K562 (cell line): Measurements from ENCODE around the gene JAKMIP2. TPM values are rescaled to one million over a fixed set of nuclear protein-coding genes. Genes with fewer than 3 reads are reported as not detected.

ENCODE experiments used
- ATAC-seq: fragments of 200-7000 bp; cut with Tn5 transposase; 3 replicates; pipeline ENCODE4 v1.9.1; 2020; ENCODE audit warnings: moderate library complexity
- BruUV-seq: library from RNA; stranded (reverse); fragments of 400-500 nt; replicated peaks from 2 replicates; lab custom pipeline; 2021; lab: Mats Ljungman, UMichigan
- CTCF ChIA-PET: fragments of 300-600 bp; formaldehyde crosslinking; extraction: SDS; loops from one replicate; lab custom pipeline; 2021; ENCODE audit warnings: low intra/inter-chr PET ratio; lab: Yijun Ruan, JAX
- POLR2A ChIA-PET: fragments of 300-600, 350-650 bp; sonication (Branson Sonifier 250); formaldehyde crosslinking; extraction: SDS; loops from one replicate; lab custom pipeline; 2021; ENCODE audit warnings: antibody characterized with exemption, inconsistent platforms; lab: Yijun Ruan, JAX
- DNase-seq, 4 experiments: peaks; one replicate each; pipeline versions ENCODE4 v3.0.0 to v3.0.0-alpha.2; 2011 to 2018; ENCODE audit warnings: low spot score in 3 of 4, mixed read lengths in 3 of 4; ENCODE audit errors: extremely low read depth in 1 of 4
- FAIRE-seq: peaks from 2 replicates; lab custom pipeline; 2011; peaks lifted over from hg19 to GRCh38; lab: Jason Lieb, UNC
- H2AFZ ChIP-seq: 2 replicates; pipeline ENCODE4 v1.6.0; 2011; ENCODE audit warnings: low read depth, low read length, control low read depth, inconsistent platforms
- H3K27ac ChIP-seq: fragments of 200-600 bp; 3 replicates; pipeline ENCODE4 v1.8.0; 2011; ENCODE audit warnings: low read depth, mild to moderate bottlenecking, control low read depth, inconsistent platforms, low read length, moderate library complexity, mixed read lengths; ENCODE audit errors: extremely low read depth
- H3K27me3 ChIP-seq, 2 experiments: fragments of 300-600 bp in 1 of 2; 2 replicates in 1 of 2; 3 replicates in 1 of 2; pipeline versions ENCODE4 v1.6.0 to v1.8.0; 2011; ENCODE audit warnings: inconsistent platforms in 2 of 2, low read length in 2 of 2, mild to moderate bottlenecking in 1 of 2, mixed read lengths in 1 of 2, moderate library complexity in 1 of 2; ENCODE audit not compliant: control insufficient read depth in 2 of 2, insufficient read depth in 2 of 2
- H3K36me3 ChIP-seq: fragments of 300-600 bp; 3 replicates; pipeline ENCODE4 v1.8.0; 2011; ENCODE audit warnings: mild to moderate bottlenecking, low read length, inconsistent platforms; ENCODE audit not compliant: control insufficient read depth, insufficient read depth
- H3K4me1 ChIP-seq, 2 experiments: fragments of 200-600 bp in 1 of 2; replicated peaks in 1 of 2; 2 replicates in 1 of 2; 3 replicates in 1 of 2; pipeline versions ENCODE4 v1.5.1 to v1.8.0; 2011; ENCODE audit warnings: inconsistent platforms in 2 of 2, low read length in 2 of 2, mild to moderate bottlenecking in 1 of 2, mixed read lengths in 1 of 2, moderate library complexity in 1 of 2; ENCODE audit not compliant: control insufficient read depth in 2 of 2, insufficient read depth in 2 of 2
- H3K4me2 ChIP-seq: 2 replicates; pipeline ENCODE4 v1.6.1; 2011; ENCODE audit warnings: low read length, control low read depth, inconsistent platforms, mixed read lengths; ENCODE audit not compliant: insufficient read depth
- H3K4me3 ChIP-seq: fragments of 200-600 bp; sonication (generic), shearing (Covaris generic); 2 replicates; pipeline ENCODE4 v1.5.1; 2016; ENCODE audit warnings: control low read depth, inconsistent platforms
- H3K79me2 ChIP-seq: fragments of 200-600 bp; 3 replicates; pipeline ENCODE4 v1.8.0; 2011; ENCODE audit warnings: low read length, inconsistent platforms; ENCODE audit not compliant: control insufficient read depth, insufficient read depth
- H3K9ac ChIP-seq, 2 experiments: 2 replicates each; pipeline versions ENCODE4 v1.6.0 to v1.6.1; 2011; ENCODE audit warnings: low read depth in 2 of 2, low read length in 2 of 2, control low read depth in 1 of 2, inconsistent platforms in 1 of 2, mild to moderate bottlenecking in 1 of 2, mixed read lengths in 1 of 2; ENCODE audit not compliant: insufficient read depth in 1 of 2
- H3K9me1 ChIP-seq: one replicate; pipeline ENCODE4 v1.6.0; 2011; ENCODE audit warnings: inconsistent platforms, mild to moderate bottlenecking, low read length, moderate library complexity; ENCODE audit not compliant: control insufficient read depth, insufficient read depth
- H3K9me3 ChIP-seq: replicated peaks from 2 replicates; pipeline ENCODE4 v1.5.1; 2011; ENCODE audit warnings: low read depth, low read length, inconsistent platforms; ENCODE audit not compliant: control insufficient read depth, insufficient read depth
- H4K20me1 ChIP-seq: replicated peaks from 2 replicates; pipeline ENCODE4 v1.6.1; 2011; ENCODE audit warnings: low read length, inconsistent platforms, mixed read lengths; ENCODE audit not compliant: control insufficient read depth, insufficient read depth
- CBFB ChIP-seq: sonication (generic); formaldehyde crosslinking; IDR thresholded peaks from 2 replicates; pipeline ENCODE4 v1.4.0; 2020; ENCODE audit warnings: mild to moderate bottlenecking, missing genetic modification reagents
- CCAR2 ChIP-seq: fragments of 200-400 bp; formaldehyde crosslinking; IDR thresholded peaks from 2 replicates; pipeline ENCODE4 v1.6.1; 2017; ENCODE audit warnings: mild to moderate bottlenecking, low read depth, low read length
- E4F1 ChIP-seq: fragments of 250-450 bp; sonication (Bioruptor Pico); IDR thresholded peaks from 2 replicates; pipeline ENCODE4 v1.5.0; 2021; ENCODE audit warnings: mild to moderate bottlenecking, borderline replicate concordance
- EP300 ChIP-seq: IDR thresholded peaks from 2 replicates; pipeline ENCODE4 v1.6.1; 2012; ENCODE audit warnings: low read length, improper control_type of control experiment
- HMG20A ChIP-seq: fragments of 450-650 bp; formaldehyde crosslinking; conservative IDR thresholded peaks from 2 replicates; pipeline ENCODE4 v1.4.0; 2020; ENCODE audit warnings: mild to moderate bottlenecking, mixed read lengths
- IFI16 ChIP-seq: fragments of 250-450 bp; sonication (Bioruptor Pico); IDR thresholded peaks from 2 replicates; pipeline ENCODE4 v2.1.2; 2022; ENCODE audit warnings: mild to moderate bottlenecking, inconsistent platforms
- IRF2 ChIP-seq: sonication (generic); formaldehyde crosslinking; IDR thresholded peaks from 2 replicates; pipeline ENCODE4 v1.8.1; 2022; ENCODE audit warnings: mild to moderate bottlenecking, missing genetic modification reagents
- NCOA6 ChIP-seq: fragments of 450-650 bp; IDR thresholded peaks from 2 replicates; pipeline ENCODE4 v1.6.1; 2017; ENCODE audit warnings: mild to moderate bottlenecking
- POLR2B ChIP-seq: fragments of 450-650 bp; IDR thresholded peaks from 2 replicates; pipeline ENCODE4 v1.6.1; 2018; ENCODE audit warnings: low read depth; ENCODE audit not compliant: partially characterized antibody
- YY1 ChIP-seq, 3 experiments: IDR thresholded peaks; 2 replicates each; pipeline ENCODE4 v1.6.1; 2011; ENCODE audit warnings: low read length in 2 of 3, mild to moderate bottlenecking in 2 of 3, moderate library complexity in 2 of 3, borderline replicate concordance in 1 of 3, control low read depth in 1 of 3, low read depth in 1 of 3; ENCODE audit not compliant: insufficient read depth in 3 of 3, insufficient replicate concordance in 2 of 3, control insufficient read depth in 1 of 3, insufficient read length in 1 of 3; ENCODE audit errors: extremely low read depth in 1 of 3
- ZNF253 ChIP-seq: fragments of 250-450 bp; sonication (Bioruptor Pico); conservative IDR thresholded peaks from 2 replicates; pipeline ENCODE4 v1.6.1; 2021; ENCODE audit warnings: mild to moderate bottlenecking
- ZNF384 ChIP-seq: IDR thresholded peaks from 2 replicates; pipeline ENCODE4 v1.6.1; 2012; ENCODE audit warnings: low read depth, low read length, improper control_type of control experiment
- ZZZ3 ChIP-seq: fragments of 450-650 bp; IDR thresholded peaks from 2 replicates; pipeline ENCODE4 v1.6.1; 2016; ENCODE audit warnings: antibody characterized with exemption, mild to moderate bottlenecking, moderate library complexity
- WGBS: fragments of 100-300 bp; shearing (Covaris generic); methylation state at CpG from one replicate; pipeline ENCODE4 v1.1.6; 2016; ENCODE audit warnings: low coverage, mixed read lengths; ENCODE audit not compliant: insufficient coverage; ENCODE audit errors: missing lambda C conversion rate; 5-methylcytosine and 5-hydroxymethylcytosine counted together
- in situ Hi-C: fragments of 300-500 bp; cut with MboI; formaldehyde crosslinking; loops from 4 replicates; pipeline ENCODE4 v1.15.0; 2018; ENCODE audit warnings: inconsistent platforms, mixed read lengths
- intact Hi-C: fragments of 100-400 bp; cut with micrococcal nuclease; formaldehyde crosslinking; loops from 2 replicates; pipeline ENCODE4 v1.14.2; 2022
- polyA plus RNA-seq, 8 experiments: library from polyadenylated mRNA; depleted of rRNA in 4 of 8; stranded (reverse) in 5 of 8; unstranded in 3 of 8; fragments of >200 nt; fragmentation: Nextera tagmentation in 2 of 8; fragmentation: Illumina TruSeq in 1 of 8; extraction: Ambion mirVana in 2 of 8; extraction: Trizol in 1 of 8; gene quantifications; 2 replicates each; pipeline versions ENCODE4 v1.2.1 to v1.2.3, GENCODE V29; 2011 to 2014; ENCODE audit warnings: inconsistent platforms in 1 of 8, missing spikeins in 1 of 8
- total RNA-seq, 7 experiments: library from RNA; depleted of rRNA in 6 of 7; stranded (reverse); fragments of >200 nt in 6 of 7; fragmentation: Illumina TruSeq in 2 of 7; extraction: Trizol in 2 of 7; gene quantifications; 2 replicates each; pipeline versions ENCODE4 v1.2.1 to v1.2.3, GENCODE V29; 2011 to 2021; ENCODE audit warnings: low replicate concordance in 1 of 7
- TF ChIP-seq, protein P1 (sequence below): fragments of 250-450 bp; sonication (Bioruptor Pico); IDR thresholded peaks from 2 replicates; pipeline ENCODE4 v1.5.0; 2021
- TF ChIP-seq, protein P2 (sequence below), 2 experiments: IDR thresholded peaks; 2 replicates each; pipeline ENCODE4 v1.6.1; 2011; ENCODE audit warnings: borderline replicate concordance in 1 of 2, control low read depth in 1 of 2, low read depth in 1 of 2, low read length in 1 of 2, mild to moderate bottlenecking in 1 of 2, mixed read lengths in 1 of 2, moderate library complexity in 1 of 2; ENCODE audit not compliant: insufficient read depth in 1 of 2, insufficient read length in 1 of 2, poor library complexity in 1 of 2, severe bottlenecking in 1 of 2; ENCODE audit errors: extremely low read depth in 1 of 2

Gene JAKMIP2
- total and polyA plus RNA-seq, 9 of the 15 experiments (the other 6 are each of a cell fraction or from before 2014, with no cell fraction given) = not detected

DNA sequence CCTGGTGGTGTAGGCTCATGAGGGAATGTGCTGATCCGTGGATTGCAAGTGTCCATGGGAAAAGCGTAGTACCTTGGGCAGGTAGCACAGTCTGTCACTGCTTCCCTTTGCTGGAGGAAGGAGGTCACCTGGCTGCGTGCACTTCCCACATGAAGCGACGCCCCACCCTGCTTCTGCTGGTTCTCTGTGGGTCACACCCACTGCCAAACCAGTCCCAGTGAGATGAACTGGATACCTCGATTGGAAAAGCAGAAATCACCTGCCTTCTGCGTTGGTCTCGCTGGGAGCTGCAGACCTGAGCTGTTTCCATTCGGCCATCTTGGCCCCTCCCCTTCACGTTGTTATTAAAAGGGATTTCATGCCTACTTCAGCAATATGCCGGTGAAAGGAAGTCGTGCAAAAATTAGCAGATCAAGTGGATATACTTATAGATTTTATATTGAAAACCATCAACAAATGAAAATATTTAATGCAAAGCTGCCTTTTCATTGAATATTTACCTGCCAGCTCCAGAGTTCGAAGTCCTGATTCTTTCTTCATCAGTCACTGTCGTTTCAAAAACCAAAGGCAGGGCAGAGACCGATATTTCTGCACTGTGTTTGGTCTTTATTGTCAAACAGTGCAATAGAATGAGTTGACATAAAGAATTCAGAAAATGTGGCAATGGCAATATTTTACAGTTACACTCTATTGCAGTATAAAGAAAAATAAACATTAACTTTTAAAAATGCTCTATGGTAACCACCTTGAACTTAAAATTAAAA, 123.2 kb downstream of the JAKMIP2 start (continued):
- TF ChIP-seq IFI16 (CRISPR knock-in tag) (no peak), POLR2B (no peak), E4F1 (CRISPR knock-in tag) (no peak)

- POLR2A ChIA-PET = no interaction called here
- no peak for FAIRE-seq
- TF ChIP-seq CBFB (CRISPR knock-in tag) (no peak), EP300 (no peak), IRF2 (CRISPR knock-in tag) (no peak), NCOA6 (no peak), ZNF253 (no peak), ZNF384 (no peak), HMG20A (CRISPR knock-in tag) (no peak), YY1 (IDR thresholded peaks at IDR 0.05; ENCODE audit: borderline replicate concordance in 1 of 3, control insufficient read depth in 1 of 3, extremely low read depth in 1 of 3, insufficient read depth in 3 of 3, insufficient read length in 1 of 3, insufficient replicate concordance in 2 of 3, low read depth in 1 of 3, low read length in 2 of 3) (no peak), ZZZ3 (no peak), CCAR2 (no peak)
- TF ChIP-seq, protein P1, sequence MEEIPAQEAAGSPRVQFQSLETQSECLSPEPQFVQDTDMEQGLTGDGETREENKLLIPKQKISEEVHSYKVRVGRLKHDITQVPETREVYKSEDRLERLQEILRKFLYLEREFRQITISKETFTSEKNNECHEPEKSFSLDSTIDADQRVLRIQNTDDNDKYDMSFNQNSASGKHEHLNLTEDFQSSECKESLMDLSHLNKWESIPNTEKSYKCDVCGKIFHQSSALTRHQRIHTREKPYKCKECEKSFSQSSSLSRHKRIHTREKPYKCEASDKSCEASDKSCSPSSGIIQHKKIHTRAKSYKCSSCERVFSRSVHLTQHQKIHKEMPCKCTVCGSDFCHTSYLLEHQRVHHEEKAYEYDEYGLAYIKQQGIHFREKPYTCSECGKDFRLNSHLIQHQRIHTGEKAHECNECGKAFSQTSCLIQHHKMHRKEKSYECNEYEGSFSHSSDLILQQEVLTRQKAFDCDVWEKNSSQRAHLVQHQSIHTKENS (CRISPR knock-in tag) = no peak
- TF ChIP-seq, protein P2, sequence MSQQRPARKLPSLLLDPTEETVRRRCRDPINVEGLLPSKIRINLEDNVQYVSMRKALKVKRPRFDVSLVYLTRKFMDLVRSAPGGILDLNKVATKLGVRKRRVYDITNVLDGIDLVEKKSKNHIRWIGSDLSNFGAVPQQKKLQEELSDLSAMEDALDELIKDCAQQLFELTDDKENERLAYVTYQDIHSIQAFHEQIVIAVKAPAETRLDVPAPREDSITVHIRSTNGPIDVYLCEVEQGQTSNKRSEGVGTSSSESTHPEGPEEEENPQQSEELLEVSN (IDR thresholded peaks at IDR 0.05; ENCODE audit: borderline replicate concordance in 1 of 2, extremely low read depth in 1 of 2, insufficient read depth in 1 of 2, insufficient read length in 1 of 2, low read depth in 1 of 2, low read length in 1 of 2, poor library complexity in 1 of 2, severe bottlenecking in 1 of 2) = no peak
These were observed 124.1 kb downstream of the JAKMIP2 start for GRCh38 chr5:147658293-147658932.

More at GRCh38 chr5:147658293-147658932, 124.1 kb downstream of the JAKMIP2 start:
- no peaks in the 10 kb centered on the region for H3K79me2 ChIP-seq
- CTCF ChIA-PET = no interaction called here
- DNase-seq (no peak), ATAC-seq (no peak)
- in situ Hi-C loops = no loop called here
- BruUV-seq = no TSS peak
- no peaks in the 10 kb centered on the region for H3K9me1 ChIP-seq
- no peak overlapping the region for H3K4me3 ChIP-seq
- H3K27ac ChIP-seq = no peak overlapping the region
- H2AFZ ChIP-seq = no peak overlapping the region
- H4K20me1 ChIP-seq = no peaks in the 10 kb centered on the region
- 2% methylated on average over 8 of the region's 8 CpGs for WGBS
- no peaks in the 10 kb centered on the region for H3K9me3 ChIP-seq
- intact Hi-C loops = no loop called here
- no peaks in the 10 kb centered on the region for H3K27me3 ChIP-seq
- H3K4me2 ChIP-seq = no peak overlapping the region
- no peaks in the 10 kb centered on the region for H3K4me1 ChIP-seq
- no peak overlapping the region for H3K9ac ChIP-seq
- H3K36me3 ChIP-seq = no peaks in the 10 kb centered on the region
